AG04449 (cell line): Measurements from ENCODE around the gene DACT1.

ENCODE experiments used
- CTCF ChIA-PET: fragments of 350-600 bp; formaldehyde crosslinking; extraction: SDS; loops from one replicate; lab custom pipeline; 2021; ENCODE audit warnings: antibody characterized with exemption; lab: Yijun Ruan, JAX
- POLR2A ChIA-PET: fragments of 400-600, 350-600 bp; formaldehyde crosslinking; extraction: SDS; loops from one replicate; lab custom pipeline; 2020; ENCODE audit warnings: antibody characterized with exemption, inconsistent platforms; lab: Yijun Ruan, JAX
- DNase-seq: peaks from one replicate; pipeline ENCODE4 v3.0.0-alpha.2; 2010; ENCODE audit warnings: low read depth, low spot score
- H3K4me3 ChIP-seq: 2 replicates; pipeline ENCODE4 v1.5.1; 2011; ENCODE audit warnings: low read depth, mild to moderate bottlenecking, control low read depth, low read length
- TF ChIP-seq, protein P1 (sequence below): IDR thresholded peaks from one replicate; pipeline ENCODE4 v1.5.1; 2011; ENCODE audit warnings: mild to moderate bottlenecking, moderate library complexity, low read length, control low read depth, inconsistent platforms; ENCODE audit not compliant: insufficient read depth; ENCODE audit errors: missing control alignments

DACT1 gene

GRCh38 chr14:58645641-58646040, 7.9 kb downstream of the DACT1 start:
- H3K4me3 ChIP-seq: no peak overlapping the region
- TF ChIP-seq, protein P1, sequence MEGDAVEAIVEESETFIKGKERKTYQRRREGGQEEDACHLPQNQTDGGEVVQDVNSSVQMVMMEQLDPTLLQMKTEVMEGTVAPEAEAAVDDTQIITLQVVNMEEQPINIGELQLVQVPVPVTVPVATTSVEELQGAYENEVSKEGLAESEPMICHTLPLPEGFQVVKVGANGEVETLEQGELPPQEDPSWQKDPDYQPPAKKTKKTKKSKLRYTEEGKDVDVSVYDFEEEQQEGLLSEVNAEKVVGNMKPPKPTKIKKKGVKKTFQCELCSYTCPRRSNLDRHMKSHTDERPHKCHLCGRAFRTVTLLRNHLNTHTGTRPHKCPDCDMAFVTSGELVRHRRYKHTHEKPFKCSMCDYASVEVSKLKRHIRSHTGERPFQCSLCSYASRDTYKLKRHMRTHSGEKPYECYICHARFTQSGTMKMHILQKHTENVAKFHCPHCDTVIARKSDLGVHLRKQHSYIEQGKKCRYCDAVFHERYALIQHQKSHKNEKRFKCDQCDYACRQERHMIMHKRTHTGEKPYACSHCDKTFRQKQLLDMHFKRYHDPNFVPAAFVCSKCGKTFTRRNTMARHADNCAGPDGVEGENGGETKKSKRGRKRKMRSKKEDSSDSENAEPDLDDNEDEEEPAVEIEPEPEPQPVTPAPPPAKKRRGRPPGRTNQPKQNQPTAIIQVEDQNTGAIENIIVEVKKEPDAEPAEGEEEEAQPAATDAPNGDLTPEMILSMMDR: no peak
- CTCF ChIA-PET: interaction anchor here (0.9 kb wide), 1 partner anchor 10 kb away, joined by 3 read pairs; no protein-coding TSS in a partner anchor
- POLR2A ChIA-PET: no interaction called here
- DNase-seq: no peak

- POLR2A ChIA-PET: no interaction called here
- CTCF ChIA-PET: interaction anchor here (0.9 kb wide), 1 partner anchor 9 kb away, joined by 3 read pairs; no protein-coding TSS in a partner anchor
- DNase-seq: no peak
These were observed 8.7 kb downstream of the DACT1 start for GRCh38 chr14:58646479-58646878.

GRCh38 chr14:58647777-58648176, 10.0 kb downstream of the DACT1 start:
- TF ChIP-seq, protein P1: no peak
- CTCF ChIA-PET: interaction anchor here (1.0 kb wide), 1 partner anchor 9 kb away, joined by 4 read pairs; no protein-coding TSS in a partner anchor
- POLR2A ChIA-PET: no interaction called here
- H3K4me3 ChIP-seq: no peak overlapping the region
- no peak for DNase-seq

More at GRCh38 chr14:58646479-58646878, 8.7 kb downstream of the DACT1 start:
- H3K4me3 ChIP-seq: no peak overlapping the region
- TF ChIP-seq, protein P1: no peak

GRCh38 chr14:58650857-58651256, 13.1 kb downstream of the DACT1 start:
- TF ChIP-seq, protein P1: no peak
- no peak for DNase-seq
- CTCF ChIA-PET: interaction anchor here (0.6 to 4.1 kb wide), 5 partner anchors 8 to 370 kb away, joined by 3 to 28 read pairs (median 3); no protein-coding TSS in a partner anchor
- H3K4me3 ChIP-seq: no peak overlapping the region
- POLR2A ChIA-PET: no interaction called here

- POLR2A ChIA-PET: interaction anchor here (0.6 kb wide), 1 partner anchor 22 kb away, joined by 3 read pairs; no protein-coding TSS in a partner anchor
- TF ChIP-seq, protein P1: no peak
- no peak overlapping the region for H3K4me3 ChIP-seq
- CTCF ChIA-PET: no interaction called here
- no peak for DNase-seq
These were observed 19.1 kb downstream of the DACT1 start for GRCh38 chr14:58656671-58657411.

GRCh38 chr14:58659061-58659460, 21.3 kb downstream of the DACT1 start:
- no peak for DNase-seq
- H3K4me3 ChIP-seq: no peak overlapping the region
- ChIA-PET CTCF (no interaction called here), POLR2A (no interaction called here)
- TF ChIP-seq, protein P1: no peak
